ENCODE data around the gene SSBP4. TPM values are rescaled to one million over a fixed set of nuclear protein-coding genes. Genes with fewer than 3 reads are reported as not detected.

The SSBP4 gene
- total and polyA plus RNA-seq, 9 of the 15 experiments (the other 6 are each of a cell fraction or from before 2014, with no cell fraction given) = 1.1 to 189 (median 39.0) TPM

- peak; percentile 44 to 92 for TF ChIP-seq MAZ (CRISPR knock-in tag; conservative IDR thresholded peaks at IDR 0.05 in 1 of 2, IDR thresholded peaks at IDR 0.05 in 1 of 2)
- TF ChIP-seq HSF4 (CRISPR knock-in tag; IDR thresholded peaks at IDR 0.05; ENCODE audit: borderline replicate concordance) = peak; percentile 75; the same call in 1 of the 2 replicates
- no peak for TF ChIP-seq RBM15 (IDR thresholded peaks at IDR 0.05; ENCODE audit: insufficient read depth, low read length)
- TF ChIP-seq MAFF (IDR thresholded peaks at IDR 0.05; ENCODE audit: low read length) = no peak
- no peak for TF ChIP-seq ZNF12 (CRISPR knock-in tag; IDR thresholded peaks at IDR 0.05)
- TF ChIP-seq ARNT (IDR thresholded peaks at IDR 0.05) = 0 out of 4 replicates have a peak, but pooled peaks have one; percentile 21 to 27
- TF ChIP-seq CBX1 (IDR thresholded peaks at IDR 0.05; ENCODE audit: low read depth) = no peak
- TF ChIP-seq, protein P1, sequence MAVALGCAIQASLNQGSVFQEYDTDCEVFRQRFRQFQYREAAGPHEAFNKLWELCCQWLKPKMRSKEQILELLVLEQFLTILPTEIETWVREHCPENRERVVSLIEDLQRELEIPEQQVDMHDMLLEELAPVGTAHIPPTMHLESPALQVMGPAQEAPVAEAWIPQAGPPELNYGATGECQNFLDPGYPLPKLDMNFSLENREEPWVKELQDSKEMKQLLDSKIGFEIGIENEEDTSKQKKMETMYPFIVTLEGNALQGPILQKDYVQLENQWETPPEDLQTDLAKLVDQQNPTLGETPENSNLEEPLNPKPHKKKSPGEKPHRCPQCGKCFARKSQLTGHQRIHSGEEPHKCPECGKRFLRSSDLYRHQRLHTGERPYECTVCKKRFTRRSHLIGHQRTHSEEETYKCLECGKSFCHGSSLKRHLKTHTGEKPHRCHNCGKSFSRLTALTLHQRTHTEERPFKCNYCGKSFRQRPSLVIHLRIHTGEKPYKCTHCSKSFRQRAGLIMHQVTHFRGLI (CRISPR knock-in tag; IDR thresholded peaks at IDR 0.05) = no peak; the same call in 1 of the 2 replicates
- no peak for TF ChIP-seq EP300 (IDR thresholded peaks at IDR 0.05; ENCODE audit: low read length)
- no peak for TF ChIP-seq BHLHE40 (IDR thresholded peaks at IDR 0.05; ENCODE audit: low read length)
- TF ChIP-seq, protein P2, sequence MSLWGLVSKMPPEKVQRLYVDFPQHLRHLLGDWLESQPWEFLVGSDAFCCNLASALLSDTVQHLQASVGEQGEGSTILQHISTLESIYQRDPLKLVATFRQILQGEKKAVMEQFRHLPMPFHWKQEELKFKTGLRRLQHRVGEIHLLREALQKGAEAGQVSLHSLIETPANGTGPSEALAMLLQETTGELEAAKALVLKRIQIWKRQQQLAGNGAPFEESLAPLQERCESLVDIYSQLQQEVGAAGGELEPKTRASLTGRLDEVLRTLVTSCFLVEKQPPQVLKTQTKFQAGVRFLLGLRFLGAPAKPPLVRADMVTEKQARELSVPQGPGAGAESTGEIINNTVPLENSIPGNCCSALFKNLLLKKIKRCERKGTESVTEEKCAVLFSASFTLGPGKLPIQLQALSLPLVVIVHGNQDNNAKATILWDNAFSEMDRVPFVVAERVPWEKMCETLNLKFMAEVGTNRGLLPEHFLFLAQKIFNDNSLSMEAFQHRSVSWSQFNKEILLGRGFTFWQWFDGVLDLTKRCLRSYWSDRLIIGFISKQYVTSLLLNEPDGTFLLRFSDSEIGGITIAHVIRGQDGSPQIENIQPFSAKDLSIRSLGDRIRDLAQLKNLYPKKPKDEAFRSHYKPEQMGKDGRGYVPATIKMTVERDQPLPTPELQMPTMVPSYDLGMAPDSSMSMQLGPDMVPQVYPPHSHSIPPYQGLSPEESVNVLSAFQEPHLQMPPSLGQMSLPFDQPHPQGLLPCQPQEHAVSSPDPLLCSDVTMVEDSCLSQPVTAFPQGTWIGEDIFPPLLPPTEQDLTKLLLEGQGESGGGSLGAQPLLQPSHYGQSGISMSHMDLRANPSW (CRISPR knock-in tag; IDR thresholded peaks at IDR 0.05) = no peak
- no peak for TF ChIP-seq DIDO1 (tag; IDR thresholded peaks at IDR 0.05; ENCODE audit: low read depth)
- TF ChIP-seq, protein P3, sequence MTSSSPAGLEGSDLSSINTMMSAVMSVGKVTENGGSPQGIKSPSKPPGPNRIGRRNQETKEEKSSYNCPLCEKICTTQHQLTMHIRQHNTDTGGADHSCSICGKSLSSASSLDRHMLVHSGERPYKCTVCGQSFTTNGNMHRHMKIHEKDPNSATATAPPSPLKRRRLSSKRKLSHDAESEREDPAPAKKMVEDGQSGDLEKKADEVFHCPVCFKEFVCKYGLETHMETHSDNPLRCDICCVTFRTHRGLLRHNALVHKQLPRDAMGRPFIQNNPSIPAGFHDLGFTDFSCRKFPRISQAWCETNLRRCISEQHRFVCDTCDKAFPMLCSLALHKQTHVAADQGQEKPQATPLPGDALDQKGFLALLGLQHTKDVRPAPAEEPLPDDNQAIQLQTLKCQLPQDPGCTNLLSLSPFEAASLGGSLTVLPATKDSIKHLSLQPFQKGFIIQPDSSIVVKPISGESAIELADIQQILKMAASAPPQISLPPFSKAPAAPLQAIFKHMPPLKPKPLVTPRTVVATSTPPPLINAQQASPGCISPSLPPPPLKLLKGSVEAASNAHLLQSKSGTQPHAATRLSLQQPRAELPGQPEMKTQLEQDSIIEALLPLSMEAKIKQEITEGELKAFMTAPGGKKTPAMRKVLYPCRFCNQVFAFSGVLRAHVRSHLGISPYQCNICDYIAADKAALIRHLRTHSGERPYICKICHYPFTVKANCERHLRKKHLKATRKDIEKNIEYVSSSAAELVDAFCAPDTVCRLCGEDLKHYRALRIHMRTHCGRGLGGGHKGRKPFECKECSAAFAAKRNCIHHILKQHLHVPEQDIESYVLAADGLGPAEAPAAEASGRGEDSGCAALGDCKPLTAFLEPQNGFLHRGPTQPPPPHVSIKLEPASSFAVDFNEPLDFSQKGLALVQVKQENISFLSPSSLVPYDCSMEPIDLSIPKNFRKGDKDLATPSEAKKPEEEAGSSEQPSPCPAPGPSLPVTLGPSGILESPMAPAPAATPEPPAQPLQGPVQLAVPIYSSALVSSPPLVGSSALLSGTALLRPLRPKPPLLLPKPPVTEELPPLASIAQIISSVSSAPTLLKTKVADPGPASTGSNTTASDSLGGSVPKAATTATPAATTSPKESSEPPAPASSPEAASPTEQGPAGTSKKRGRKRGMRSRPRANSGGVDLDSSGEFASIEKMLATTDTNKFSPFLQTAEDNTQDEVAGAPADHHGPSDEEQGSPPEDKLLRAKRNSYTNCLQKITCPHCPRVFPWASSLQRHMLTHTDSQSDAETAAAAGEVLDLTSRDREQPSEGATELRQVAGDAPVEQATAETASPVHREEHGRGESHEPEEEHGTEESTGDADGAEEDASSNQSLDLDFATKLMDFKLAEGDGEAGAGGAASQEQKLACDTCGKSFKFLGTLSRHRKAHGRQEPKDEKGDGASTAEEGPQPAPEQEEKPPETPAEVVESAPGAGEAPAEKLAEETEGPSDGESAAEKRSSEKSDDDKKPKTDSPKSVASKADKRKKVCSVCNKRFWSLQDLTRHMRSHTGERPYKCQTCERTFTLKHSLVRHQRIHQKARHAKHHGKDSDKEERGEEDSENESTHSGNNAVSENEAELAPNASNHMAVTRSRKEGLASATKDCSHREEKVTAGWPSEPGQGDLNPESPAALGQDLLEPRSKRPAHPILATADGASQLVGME (CRISPR knock-in tag; IDR thresholded peaks at IDR 0.05) = peak; percentile 88; the same call in 1 of the 2 replicates
- peak; percentile 60; the same call in 1 of the 2 replicates for TF ChIP-seq ZFX (CRISPR knock-in tag; IDR thresholded peaks at IDR 0.05)
- TF ChIP-seq ZNF143 (CRISPR knock-in tag; IDR thresholded peaks at IDR 0.05) = no peak
- no peak for TF ChIP-seq ZNF354B (CRISPR knock-in tag; IDR thresholded peaks at IDR 0.05)
- peak; percentile 74; the same call in 1 of the 2 replicates for TF ChIP-seq ZBTB26 (CRISPR knock-in tag; IDR thresholded peaks at IDR 0.05)
Measured at GRCh38 chr19:18415178-18415867, 3.9 kb upstream of the SSBP4 start (continued).

Measured in K562 (cell line).